HG02973 (cell line): Measurements from ENCODE around the gene ZYG11A.
"Not testable (repeated sequence)": the region's sequence is repeated elsewhere in the genome, so short reads cannot be mapped to it uniquely, and the experiment has no call there.

ENCODE experiments used
- ATAC-seq: cut with Tn5 transposase; IDR thresholded peaks from one replicate; pipeline ENCODE4 v1.9.1; 2021; ENCODE audit warnings: moderate library complexity; ENCODE audit not compliant: unreplicated experiment

ZYG11A gene

DNA sequence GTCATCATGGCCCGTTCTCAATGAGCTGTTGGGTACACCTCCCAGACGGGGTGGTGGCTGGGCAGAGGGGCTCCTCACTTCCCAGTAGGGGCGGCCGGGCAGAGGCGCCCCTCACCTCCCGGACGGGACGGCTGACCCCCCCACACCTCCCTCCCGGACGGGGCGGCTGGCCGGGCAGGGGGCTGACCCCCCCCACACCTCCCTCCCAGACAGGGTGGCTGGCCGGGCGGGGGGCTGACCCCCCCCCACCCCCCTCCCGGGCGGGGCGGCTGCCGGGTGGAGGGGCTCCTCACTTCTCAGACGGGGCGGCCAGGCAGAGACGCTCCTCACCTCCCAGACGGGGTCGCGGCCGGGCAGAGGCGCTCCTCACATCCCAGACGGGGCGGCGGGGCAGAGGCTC, 27.2 kb downstream of the ZYG11A start:
- ATAC-seq = not testable (repeated sequence)

DNA sequence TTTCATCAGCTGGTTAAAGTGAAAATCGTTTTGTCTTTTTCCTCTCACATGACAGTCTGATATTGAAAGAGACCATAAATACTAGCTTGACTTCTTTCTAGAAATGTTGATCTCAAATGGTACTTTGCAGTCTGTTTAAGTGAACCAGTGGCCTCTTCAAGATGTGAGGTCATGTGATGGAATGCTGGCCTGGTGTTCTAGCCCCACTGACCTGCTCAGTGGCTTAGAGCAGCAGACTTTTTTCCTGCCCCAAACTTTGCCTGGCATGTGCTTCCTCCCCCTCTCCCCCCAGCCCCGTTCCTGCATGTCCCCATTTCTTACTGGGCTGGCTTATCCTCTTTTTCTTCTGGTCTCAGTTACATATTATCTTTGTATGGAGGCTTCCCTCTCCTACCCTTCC, 34.3 kb downstream of the ZYG11A start:
- no peak for ATAC-seq

DNA sequence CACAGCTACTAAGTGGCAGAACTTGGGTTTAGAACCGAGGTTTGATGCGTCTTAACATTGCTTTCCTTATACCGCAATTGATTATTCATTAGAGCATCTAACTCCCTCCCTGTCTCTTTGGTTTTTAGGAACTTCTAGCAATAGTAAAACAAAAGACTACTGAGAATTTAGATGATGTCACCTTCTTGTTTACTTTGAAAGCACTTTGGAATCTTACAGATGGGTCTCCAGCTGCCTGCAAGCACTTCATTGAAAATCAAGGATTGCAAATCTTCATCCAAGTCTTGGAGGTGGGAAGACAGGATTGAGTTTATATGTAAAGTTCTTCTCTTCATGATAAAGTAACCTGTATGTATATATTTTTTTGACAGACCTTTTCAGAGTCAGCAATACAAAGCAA, 35.0 kb downstream of the ZYG11A start:
- no peak for ATAC-seq

DNA sequence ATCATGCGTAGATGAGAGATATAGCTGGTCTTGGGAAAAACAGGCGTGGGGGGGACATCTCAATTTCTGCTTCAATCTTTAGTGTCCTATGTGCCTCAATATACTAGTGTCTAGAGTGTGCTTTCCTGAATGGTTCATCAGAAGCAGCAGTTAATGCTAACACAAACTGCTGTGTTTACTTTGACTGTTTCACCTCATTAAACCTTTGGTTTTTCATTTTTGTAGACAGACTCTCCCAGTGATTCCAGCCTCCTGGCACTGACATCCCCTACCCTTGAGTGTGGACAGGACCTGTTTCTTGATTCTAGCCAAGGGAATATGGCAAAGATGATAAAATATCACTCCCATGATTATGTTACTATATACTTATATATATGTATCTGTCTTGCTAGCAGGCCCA, 37.6 kb downstream of the ZYG11A start:
- ATAC-seq = no peak

DNA sequence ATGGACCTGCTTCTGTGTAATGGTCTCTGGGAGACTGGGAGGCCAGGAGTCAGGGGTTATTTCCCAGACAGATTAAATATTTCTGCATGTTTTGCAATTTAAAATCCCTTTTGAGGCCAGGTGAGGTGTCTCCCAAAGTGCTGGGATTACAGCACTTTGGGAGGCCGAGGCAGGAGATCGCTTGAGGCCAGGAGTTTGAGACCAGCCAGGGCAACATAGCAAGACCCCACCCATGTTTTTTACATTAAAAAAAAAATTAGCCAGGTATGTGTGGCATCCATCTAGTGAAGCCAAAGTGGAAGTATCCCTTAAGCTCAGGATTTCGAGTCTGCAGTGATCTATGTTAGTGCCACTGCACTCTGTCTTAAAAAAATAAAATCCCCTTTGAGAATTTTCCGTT, 44.9 kb downstream of the ZYG11A start:
- ATAC-seq = no peak

DNA sequence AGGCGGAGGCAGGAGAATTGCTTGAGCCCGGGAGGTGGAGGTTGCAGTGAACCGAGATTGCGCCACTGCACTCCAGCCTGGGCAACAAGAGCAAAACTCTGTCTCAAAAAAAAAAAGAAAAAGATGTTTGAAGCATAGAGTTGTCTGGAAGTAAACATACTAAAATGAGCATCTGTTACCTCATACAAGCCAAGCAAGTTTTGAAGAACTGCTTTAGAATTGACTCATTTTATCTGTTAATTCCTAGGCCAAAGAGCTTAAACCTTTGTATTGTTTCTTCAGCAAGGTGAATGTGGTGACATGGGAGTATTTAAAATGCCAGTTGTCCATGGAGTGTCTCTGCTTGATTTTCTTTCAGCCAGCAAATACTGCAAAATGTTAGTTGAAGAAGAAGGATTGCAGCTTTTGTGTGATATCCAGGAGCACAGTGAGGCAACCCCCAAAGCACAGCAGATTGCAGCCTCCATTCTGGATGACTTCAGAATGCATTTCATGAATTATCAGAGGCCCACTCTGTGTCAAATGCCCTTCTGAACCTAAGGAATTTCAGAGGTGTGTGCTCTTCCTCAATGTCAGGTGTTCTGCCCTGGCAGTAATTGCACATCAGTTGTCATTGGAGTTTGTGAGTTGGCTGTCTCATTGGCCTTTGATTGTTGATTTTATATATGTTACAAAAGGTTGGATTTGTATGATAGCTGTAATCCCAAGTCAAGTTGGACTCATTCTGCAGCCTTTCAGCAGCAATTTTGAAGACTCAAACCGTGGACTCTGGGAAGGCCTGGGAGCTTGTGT, 50.1 kb downstream of the ZYG11A start:
- ATAC-seq = no peak

DNA sequence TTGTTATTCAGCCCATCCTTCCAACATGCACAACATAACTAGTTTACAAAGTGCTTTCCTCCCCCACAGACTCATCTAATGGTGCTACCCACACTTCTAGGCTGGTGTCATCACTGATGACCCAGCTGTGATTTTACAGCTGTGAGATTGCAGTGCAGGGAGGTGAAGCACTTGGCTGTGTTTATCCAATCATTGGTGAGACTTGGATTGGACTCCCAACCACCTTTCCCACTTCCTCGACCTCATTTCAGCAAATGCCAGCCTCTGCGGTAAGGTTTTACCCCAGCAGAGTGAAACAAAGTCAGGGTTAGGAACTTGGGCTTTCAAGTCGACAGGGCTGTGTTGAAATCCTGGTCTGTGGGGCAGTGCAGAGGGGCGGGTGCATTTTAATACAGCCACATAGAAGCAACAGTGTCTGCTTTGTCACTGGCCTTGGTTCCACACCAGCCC, 56.9 kb downstream of the ZYG11A start:
- ATAC-seq = no peak

DNA sequence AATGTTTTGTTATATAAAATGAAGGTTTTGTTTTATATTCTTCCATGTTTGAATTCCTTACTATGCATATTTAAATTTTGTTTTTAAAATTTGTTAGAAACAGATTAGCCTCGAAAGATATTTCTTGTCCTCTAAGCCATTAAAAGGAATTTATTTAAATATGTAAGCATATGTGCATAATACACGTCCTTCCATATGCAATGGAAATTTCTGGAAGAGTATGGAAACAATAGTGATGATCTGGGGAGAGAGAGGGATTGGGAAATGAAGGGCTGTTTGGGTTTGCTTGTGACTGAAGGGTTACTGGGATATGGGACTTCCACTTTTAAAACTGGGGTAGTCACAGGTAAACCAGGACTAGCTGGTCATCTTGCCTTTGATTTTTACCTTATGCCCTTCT, 57.8 kb downstream of the ZYG11A start:
- no peak for ATAC-seq

DNA sequence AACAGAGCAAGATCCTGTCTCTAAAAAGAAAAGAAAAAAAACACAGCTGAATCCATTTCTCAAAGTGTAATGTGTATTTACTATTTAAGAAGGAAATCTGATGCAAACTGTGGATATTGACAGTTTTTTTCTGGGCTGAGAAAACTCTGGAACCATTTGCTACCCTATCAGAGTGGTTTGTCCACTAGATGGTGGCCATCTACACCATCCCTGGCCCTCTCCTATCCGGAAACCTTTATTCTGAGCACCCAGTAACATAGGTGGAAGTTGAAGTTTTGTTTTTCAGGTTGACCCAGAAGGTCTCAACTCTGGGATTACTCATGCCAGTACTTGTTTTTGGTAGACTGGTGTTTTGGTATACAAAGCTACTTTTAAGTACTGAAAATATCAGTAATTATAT, 58.8 kb downstream of the ZYG11A start:
- ATAC-seq = no peak

DNA sequence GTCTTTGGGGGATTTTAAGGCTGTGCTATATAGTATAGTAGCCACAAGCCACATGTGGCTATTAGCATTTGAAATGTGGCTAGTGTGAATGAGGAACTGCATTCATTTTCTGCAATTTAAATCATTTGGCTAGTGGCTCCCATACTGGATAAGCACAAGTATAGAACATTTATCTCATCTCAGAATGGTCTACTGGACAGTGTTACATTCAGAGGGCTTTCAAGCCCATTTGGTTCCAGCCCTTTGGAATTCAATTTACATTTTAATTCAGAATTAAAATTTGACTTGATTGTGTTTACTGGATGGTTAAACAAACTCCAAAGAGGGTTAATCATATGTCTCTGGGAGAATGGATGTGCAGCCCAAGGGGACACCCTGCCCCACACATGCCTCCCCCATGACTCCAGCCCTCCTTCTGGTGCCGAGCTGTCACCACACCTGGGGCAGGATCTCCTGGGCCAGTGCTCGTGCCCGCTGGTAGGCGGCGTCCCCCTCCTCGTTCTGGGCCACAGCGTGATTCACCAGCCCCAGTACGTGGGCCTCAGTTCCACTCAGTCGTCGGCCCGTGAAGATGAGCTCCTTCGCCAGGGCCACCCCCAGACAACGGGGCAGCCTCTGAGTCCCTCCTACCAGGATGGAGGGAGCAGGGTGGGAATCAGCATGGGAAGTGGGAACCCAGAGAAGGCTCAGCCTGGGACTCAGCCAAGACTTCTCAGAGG, 61.8 kb downstream of the ZYG11A start:
- no peak for ATAC-seq

DNA sequence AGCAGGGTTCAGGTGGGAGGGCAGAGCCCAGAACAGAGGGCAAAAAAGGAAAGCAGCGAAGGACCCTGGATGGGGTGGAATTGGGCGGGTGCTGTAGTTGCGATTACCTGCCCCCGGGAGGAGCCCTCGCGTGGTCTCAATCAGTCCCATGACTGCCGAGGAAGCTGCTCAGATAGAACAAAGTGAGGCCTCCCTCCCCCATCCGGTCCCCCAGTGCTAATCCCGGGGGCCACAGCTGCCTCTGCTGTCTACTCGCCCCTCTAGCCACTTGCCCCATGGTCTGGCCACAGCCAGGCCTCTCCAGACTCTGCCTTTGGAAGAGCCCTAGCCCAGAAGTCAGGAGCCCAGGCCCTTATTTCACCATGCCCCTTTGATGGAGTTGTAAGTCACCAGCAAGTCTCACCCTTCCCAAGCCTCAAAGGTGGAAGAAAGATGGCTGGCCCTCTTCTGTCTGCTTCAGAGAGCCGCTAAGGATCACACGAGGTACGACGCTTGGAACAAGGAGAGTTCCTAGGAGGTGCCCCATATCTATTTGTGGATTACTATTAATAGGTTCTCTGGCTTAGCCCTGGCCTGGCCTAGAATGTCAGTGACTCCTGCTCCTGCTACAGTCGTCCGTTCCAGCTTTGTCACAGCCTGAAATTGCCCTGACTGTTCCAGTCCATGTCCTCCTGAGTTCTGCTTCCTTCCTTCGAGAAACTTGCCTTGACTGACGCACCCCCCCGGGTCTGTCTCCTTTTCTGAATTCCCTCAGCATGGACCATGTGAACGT, 62.6 kb downstream of the ZYG11A start:
- no peak for ATAC-seq

DNA sequence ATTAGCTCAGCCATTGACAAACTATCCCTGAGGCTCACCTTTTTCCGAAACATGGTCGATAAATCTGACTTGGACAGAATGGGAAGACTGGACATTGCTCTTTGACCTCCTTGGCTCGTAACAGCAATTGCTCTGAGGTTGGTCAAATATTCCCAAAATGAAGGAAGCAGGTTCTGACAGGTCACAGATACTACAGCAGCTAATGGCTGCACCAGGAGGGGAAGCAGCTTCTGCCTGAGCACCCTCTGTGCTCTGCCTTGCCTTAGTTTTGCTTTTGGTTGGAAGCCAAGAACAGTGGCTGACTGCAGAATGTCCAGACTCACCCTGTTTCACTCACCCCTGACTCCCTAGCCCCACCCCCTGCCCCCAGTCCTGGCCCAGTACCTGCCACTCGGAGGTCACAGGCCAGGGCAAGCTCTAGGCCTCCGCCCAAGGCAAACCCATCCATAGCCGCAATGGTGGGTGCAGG, 63.6 kb downstream of the ZYG11A start:
- no peak for ATAC-seq

DNA sequence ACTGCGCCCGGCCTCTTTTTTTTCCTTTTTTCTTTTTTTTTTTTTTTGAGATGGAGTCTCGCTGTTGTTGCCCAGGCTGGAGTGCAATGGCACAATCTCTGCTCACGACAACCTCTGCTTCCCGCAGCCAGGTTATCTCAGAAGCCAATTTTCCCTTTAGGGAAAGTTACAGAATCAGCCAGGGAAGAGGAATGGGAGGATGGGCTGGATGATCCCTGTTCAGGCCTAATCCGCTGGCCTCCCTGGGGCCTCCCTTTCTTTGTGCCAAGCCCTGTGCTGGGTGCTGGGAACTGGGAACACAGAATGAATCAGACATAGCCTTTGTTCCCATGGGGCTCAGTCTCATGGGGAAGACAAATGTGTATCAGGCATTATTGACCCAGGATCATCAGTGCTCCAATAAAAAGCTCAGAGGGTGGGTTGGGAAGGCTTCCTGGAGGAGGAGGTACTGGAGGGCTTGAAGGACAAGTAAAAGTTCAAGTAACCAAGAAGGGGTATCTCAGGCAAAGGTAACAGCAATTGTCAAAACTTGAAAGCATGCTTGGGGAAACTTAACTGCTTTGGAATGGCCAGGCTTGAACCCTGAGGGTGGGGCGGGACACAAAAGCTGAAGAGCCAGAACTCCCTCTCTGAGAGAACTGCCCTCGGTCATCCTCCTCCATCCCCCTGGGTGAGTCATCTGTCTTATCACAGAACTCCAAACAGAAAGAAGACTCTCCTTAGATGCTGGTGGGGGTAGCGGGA, 64.7 kb downstream of the ZYG11A start:
- no peak for ATAC-seq

DNA sequence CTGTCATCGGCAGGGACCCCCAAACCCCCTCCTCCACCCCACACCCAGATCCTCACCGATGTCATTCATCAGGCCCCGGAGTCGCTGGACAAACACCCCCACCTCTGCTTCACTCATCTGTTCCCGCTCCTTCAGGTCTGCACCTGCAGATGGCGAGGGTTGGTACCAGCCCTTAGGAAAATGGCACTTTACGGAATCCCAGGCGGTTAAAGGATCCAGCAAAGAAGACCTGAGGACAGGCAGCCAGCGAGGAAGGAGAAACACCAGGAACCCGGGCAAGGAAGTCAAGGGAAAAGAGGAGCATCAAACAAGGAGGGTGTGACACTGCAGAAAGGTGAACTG, 65.2 kb downstream of the ZYG11A start:
- no peak for ATAC-seq

DNA sequence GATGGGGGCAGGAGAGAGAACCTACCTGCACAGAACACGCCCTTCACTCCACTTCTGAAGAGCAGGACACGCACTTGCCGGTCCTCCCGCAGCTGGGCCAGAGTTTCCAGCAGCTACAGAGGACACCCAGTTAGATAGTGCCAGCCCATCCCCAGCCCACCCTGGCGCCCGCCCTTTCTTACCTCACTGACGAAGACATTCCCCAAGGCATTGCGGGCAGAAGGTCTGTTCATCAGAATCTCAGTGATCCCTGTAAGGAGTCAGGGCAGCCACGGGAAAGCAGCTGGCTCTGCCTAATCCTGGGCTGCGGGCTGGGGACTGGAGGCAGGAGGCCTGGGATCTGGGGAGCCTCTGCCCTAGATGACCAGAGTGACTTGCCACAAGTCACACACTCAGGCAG, 69.0 kb downstream of the ZYG11A start:
- ATAC-seq = no peak

DNA sequence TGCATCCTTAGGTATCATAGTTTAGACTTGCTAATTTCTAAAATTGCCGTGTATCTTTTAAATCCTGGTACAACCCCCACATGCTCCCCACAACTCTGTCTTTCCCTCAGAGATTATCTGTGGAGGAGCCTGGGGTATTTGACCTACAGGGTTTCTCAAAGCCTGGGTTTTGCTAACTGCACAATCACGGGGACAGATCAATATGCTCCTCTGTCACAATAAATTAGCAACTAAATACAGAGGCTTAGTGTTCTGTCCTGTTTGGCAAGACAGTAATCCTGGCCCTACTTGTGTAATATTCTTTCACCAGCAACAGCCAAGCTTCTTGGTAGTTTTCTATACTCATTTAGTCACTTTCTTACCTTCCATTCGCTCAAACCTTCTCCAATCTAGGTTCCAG, 70.5 kb downstream of the ZYG11A start:
- ATAC-seq = no peak

DNA sequence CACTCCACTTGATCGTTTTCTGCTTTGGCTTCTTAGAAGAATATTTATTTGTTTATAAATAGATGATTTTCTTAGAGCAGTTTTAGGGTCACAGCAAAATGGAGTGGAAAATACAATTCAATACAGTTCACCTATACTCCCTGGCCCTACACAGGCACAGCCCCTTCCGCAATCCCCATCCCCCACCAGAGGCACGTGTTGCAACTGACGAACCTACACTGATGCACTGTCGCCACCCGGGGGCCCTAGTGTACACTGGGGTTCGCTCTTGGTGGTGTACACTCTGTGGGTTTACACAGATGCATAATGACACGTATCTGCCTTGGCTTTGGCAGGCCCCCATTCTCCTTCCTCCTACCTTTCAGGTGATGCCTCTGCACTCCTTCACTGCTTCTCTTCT, 71.0 kb downstream of the ZYG11A start:
- ATAC-seq = no peak

DNA sequence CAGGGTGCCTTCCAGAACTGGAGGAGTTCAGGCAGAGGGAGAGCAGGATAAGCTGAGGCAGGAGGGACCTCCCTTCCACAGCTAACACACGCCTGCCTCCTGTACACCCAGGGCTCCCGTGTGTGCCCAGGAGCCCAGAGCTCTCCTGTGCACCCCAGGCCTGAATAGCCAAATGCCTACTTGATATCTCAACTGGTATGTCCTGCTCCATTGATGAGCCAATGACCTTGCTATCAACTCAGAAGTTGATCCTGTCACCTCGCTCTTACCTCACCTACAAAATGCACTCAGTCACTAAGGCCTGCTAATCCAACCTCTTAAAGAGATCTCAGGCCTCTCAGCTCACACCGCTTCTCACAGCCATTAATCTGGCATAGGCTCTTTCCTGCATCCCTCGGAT, 71.9 kb downstream of the ZYG11A start:
- ATAC-seq = no peak

DNA sequence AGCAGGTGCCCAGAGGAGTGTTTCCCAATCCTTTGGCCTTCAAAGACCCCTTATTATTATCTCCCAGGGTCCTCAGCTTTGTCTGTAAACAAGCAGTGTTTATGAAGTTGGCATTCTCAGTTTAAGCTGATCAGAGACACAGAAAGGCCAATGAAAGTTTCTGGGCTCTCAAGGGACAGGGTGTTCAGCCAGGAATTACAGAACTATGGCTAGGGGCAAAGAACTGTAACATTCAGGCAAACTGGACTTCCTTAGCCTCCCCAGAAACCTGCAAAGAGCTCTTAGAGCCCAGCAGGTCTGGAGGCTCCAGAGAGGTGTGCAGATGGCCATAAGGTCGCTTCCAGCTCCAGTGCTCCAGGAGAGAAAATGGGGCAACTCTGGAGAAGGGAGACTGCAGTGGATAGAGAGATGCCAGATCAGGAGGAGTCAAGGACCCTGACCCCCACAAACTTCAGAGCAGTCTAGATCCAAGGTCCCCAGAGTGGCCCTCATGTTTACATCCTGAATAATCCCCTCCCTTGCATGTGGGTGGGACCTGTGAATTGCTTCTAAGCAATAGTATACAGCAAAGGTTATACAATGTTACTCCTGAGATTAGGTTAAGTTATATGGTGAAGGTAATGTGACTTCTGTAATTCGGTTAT, 72.8 kb downstream of the ZYG11A start:
- no peak for ATAC-seq

DNA sequence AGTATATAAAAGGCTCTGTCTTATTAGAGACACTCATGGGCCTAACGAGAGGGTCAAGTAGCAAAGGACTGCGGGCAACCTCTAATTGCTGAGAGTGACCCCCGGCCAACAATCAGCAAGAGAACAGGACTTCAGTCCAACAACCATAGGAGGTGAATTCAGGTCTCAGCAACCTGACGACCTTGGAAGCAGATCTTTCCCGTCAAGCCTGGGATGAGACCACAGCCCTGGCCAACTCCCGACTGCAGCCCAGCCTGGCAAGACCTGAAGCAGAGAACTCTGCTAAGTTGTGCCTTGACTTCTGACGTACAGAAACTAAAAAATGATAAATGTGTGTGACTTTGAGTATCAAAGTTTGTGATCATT, 73.3 kb downstream of the ZYG11A start:
- ATAC-seq = no peak
